Loucy (cell line): ENCODE data around the gene KRIT1.

ENCODE experiments used
- H2AFZ ChIP-seq: fragments of 200-600 bp; sonication (generic); 2 replicates; pipeline ENCODE4 v1.6.0; 2016; ENCODE audit warnings: antibody characterized with exemption, mild to moderate bottlenecking, low read length, moderate library complexity
- H3F3A ChIP-seq: fragments of 200-600 bp; 2 replicates; pipeline ENCODE4 v1.6.0; 2016; ENCODE audit warnings: antibody characterized with exemption, low read depth, mild to moderate bottlenecking
- H3K27me3 ChIP-seq: fragments of 200-600 bp; sonication (generic); 2 replicates; pipeline ENCODE4 v1.6.1; 2014; ENCODE audit warnings: low read length, mild to moderate bottlenecking; ENCODE audit not compliant: insufficient read depth, poor library complexity, severe bottlenecking
- H3K36me3 ChIP-seq: fragments of 200-600 bp; sonication (generic); 2 replicates; pipeline ENCODE4 v1.6.1; 2016; ENCODE audit warnings: low read length; ENCODE audit not compliant: insufficient read depth
- H3K4me1 ChIP-seq: fragments of 200-600 bp; sonication (generic); 2 replicates; pipeline ENCODE4 v1.5.1; 2014; ENCODE audit warnings: low read length, mild to moderate bottlenecking; ENCODE audit not compliant: insufficient read depth, poor library complexity, severe bottlenecking
- H3K4me2 ChIP-seq: fragments of 200-600 bp; sonication (generic); 2 replicates; pipeline ENCODE4 v1.6.0; 2014; ENCODE audit warnings: antibody characterized with exemption, low read length, low read depth, mild to moderate bottlenecking; ENCODE audit not compliant: poor library complexity, severe bottlenecking
- H3K4me3 ChIP-seq: fragments of 200-600 bp; sonication (generic); 2 replicates; pipeline ENCODE4 v1.5.1; 2014; ENCODE audit warnings: low read length, mild to moderate bottlenecking, mixed read lengths; ENCODE audit not compliant: poor library complexity, severe bottlenecking
- H3K79me2 ChIP-seq: fragments of 200-600 bp; sonication (generic); 2 replicates; pipeline ENCODE4 v1.6.1; 2014; ENCODE audit warnings: low read length; ENCODE audit not compliant: insufficient read depth
- H3K9ac ChIP-seq: fragments of 200-600 bp; sonication (generic); 2 replicates; pipeline ENCODE4 v1.6.0; 2014; ENCODE audit warnings: mild to moderate bottlenecking, low read depth, low read length, moderate library complexity; ENCODE audit not compliant: poor library complexity, severe bottlenecking
- H3K9me2 ChIP-seq: fragments of 200-600 bp; sonication (generic); replicated peaks from 2 replicates; pipeline ENCODE4 v1.6.1; 2016; ENCODE audit warnings: low read depth, low read length, mixed read lengths
- H3K9me3 ChIP-seq: fragments of 200-600 bp; sonication (generic); 2 replicates; pipeline ENCODE4 v1.6.1; 2014; ENCODE audit warnings: mild to moderate bottlenecking, antibody characterized with exemption, low read length, low read depth; ENCODE audit not compliant: insufficient read depth
- H4K20me1 ChIP-seq: fragments of 200-600 bp; sonication (generic); 2 replicates; pipeline ENCODE4 v1.6.0; 2014; ENCODE audit warnings: antibody characterized with exemption, low read length, mild to moderate bottlenecking; ENCODE audit not compliant: insufficient read depth, poor library complexity, severe bottlenecking
- EZH2phosphoT487 ChIP-seq: fragments of 200-600 bp; IDR thresholded peaks from 2 replicates; pipeline ENCODE4 v1.6.1; 2018; ENCODE audit warnings: antibody characterized with exemption, mild to moderate bottlenecking, moderate library complexity, borderline replicate concordance
- TF ChIP-seq, protein P1 (sequence below): fragments of 200-600 bp; sonication (generic); conservative IDR thresholded peaks from 2 replicates; pipeline ENCODE4 v1.5.1; 2014; ENCODE audit warnings: mild to moderate bottlenecking, antibody characterized with exemption, low read length

KRIT1 gene

DNA sequence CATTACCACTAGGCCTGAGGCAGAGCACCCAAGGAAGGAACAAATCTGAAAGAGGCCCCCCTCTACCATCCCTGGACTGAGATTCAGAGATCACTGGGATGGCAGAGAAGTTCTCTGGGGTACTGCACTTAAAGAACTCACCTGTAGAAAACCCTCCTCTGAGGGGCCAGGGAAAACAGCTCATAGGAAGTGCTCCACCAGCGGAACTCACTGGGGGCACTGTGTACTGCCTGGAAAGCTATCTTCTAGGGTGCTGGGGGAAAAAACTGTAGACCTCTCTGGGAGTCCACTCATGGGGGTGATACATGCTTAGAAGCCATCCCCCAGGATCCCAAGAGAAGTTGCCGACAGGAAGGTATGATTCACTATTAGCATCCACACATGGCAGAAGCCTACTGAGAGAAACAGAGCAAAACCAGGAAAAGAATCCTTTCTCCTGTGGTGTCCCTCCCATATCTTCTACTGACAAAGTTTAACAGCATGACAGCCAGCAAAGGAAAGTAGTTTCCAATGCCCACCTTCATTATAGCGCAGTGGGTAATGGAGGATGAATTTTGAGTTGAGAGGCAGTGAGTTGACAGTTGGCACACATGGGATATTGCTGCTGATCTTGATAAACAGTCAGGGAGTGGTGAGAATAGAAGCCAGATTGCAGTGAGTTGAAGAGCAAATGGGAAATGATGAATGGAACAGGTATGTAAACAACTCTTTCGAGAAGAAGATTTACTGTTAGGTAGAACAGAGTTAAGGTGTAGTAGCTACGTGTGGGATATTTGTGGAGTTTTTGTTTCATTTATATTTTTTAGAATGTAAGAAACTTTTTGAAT lies 20.9 kb upstream of the KRIT1 start:
- no peak overlapping the region for H3K4me2 ChIP-seq
- TF ChIP-seq EZH2phosphoT487: no peak
- TF ChIP-seq, protein P1, sequence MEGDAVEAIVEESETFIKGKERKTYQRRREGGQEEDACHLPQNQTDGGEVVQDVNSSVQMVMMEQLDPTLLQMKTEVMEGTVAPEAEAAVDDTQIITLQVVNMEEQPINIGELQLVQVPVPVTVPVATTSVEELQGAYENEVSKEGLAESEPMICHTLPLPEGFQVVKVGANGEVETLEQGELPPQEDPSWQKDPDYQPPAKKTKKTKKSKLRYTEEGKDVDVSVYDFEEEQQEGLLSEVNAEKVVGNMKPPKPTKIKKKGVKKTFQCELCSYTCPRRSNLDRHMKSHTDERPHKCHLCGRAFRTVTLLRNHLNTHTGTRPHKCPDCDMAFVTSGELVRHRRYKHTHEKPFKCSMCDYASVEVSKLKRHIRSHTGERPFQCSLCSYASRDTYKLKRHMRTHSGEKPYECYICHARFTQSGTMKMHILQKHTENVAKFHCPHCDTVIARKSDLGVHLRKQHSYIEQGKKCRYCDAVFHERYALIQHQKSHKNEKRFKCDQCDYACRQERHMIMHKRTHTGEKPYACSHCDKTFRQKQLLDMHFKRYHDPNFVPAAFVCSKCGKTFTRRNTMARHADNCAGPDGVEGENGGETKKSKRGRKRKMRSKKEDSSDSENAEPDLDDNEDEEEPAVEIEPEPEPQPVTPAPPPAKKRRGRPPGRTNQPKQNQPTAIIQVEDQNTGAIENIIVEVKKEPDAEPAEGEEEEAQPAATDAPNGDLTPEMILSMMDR: no peak
- no peaks in the 10 kb centered on the region for H3K27me3 ChIP-seq
- peaks cover 11% of the 10 kb centered on the region for H3K9me3 ChIP-seq
- peaks cover 8% of the 10 kb centered on the region for H4K20me1 ChIP-seq
- no peak overlapping the region for H2AFZ ChIP-seq
- H3F3A ChIP-seq: no peaks in the 10 kb centered on the region
- H3K79me2 ChIP-seq: peaks cover 71% of the 10 kb centered on the region
- no peaks in the 10 kb centered on the region for H3K9me2 ChIP-seq
- H3K4me3 ChIP-seq: no peak overlapping the region
- H3K4me1 ChIP-seq: no peaks in the 10 kb centered on the region
- no peak overlapping the region for H3K9ac ChIP-seq
- no peaks in the 10 kb centered on the region for H3K36me3 ChIP-seq

DNA sequence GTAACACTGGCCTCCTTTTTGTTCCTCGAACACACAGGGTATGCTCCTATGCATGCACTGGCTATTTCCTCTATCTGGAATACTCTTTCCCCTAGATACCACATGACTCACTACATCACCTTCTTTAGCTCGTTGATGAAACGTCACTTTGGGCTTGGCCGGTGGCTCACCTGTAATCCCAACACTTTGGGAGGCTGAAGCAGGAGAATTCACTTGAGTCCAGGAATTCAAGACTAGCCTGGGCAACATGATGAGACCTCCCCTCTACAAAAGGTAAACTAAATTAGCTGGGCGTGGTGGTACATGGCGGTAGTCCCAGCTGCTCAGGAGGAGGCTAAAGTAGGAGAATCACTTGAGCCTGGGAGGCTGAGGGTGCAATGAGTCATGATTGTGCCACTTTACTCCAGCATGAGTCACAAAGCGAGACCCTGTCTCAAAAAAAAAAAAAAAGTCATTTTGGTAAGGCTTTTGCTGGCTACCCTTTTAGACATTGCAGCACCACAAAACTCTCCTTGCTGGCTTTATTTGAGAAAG lies 14.6 kb upstream of the KRIT1 start:
- no peak overlapping the region for H2AFZ ChIP-seq

DNA sequence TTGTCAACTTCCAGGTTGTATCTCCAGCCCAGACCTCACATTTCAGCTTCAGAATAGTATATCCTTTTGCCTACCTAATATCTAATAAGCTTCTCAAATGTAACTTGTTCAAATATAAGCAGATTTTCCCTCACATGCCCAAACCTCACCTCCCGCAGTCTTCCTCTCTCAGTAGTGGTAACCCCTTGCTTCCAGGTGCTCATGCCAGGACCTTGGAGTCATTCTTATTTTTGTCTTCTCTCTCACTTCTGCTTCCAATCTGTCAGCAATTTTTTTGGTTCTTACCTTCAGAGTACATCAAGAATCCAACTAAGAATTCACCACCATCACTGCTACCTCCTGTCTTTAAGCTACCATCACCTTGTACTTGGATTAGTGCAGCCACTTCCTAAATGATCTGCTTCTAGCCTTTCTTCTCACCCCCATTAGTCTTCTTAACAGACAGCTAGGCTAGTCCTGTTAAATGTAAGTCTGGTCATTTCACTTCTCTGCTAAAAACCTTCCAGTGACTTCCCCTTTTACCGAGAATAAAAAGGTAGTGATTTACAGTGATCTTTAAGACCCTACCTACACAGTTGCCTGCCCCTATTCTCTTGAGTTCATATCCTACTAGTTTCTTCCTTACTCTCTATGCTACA lies 14.0 kb upstream of the KRIT1 start:
- Histone ChIP-seq H3K9me3 (peaks cover 11% of the 10 kb centered on the region), H3K36me3 (peaks cover 5% of the 10 kb centered on the region; the same call in 1 of the 2 replicates), H3K4me2 (no peak overlapping the region), H3K9me2 (no peaks in the 10 kb centered on the region), H3K4me1 (no peaks in the 10 kb centered on the region), H3K9ac (no peak overlapping the region), H4K20me1 (peaks cover 5% of the 10 kb centered on the region), H3F3A (no peaks in the 10 kb centered on the region), H2AFZ (no peak overlapping the region), H3K27me3 (no peaks in the 10 kb centered on the region), H3K4me3 (no peak overlapping the region), H3K79me2 (peaks cover 86% of the 10 kb centered on the region)
- no peak for TF ChIP-seq EZH2phosphoT487
- TF ChIP-seq, protein P1: no peak

More for the DNA sequence above, 14.6 kb upstream of the KRIT1 start:
- H3K36me3 ChIP-seq: peaks cover 5% of the 10 kb centered on the region; the same call in 1 of the 2 replicates
- no peaks in the 10 kb centered on the region for H3K27me3 ChIP-seq
- H3K9ac ChIP-seq: no peak overlapping the region
- H3K4me2 ChIP-seq: no peak overlapping the region
- TF ChIP-seq, protein P1: no peak
- no peak for TF ChIP-seq EZH2phosphoT487
- H4K20me1 ChIP-seq: peaks cover 5% of the 10 kb centered on the region
- H3K9me2 ChIP-seq: no peaks in the 10 kb centered on the region
- H3K4me3 ChIP-seq: no peak overlapping the region
- H3K79me2 ChIP-seq: peaks cover 85% of the 10 kb centered on the region
- peaks cover 11% of the 10 kb centered on the region for H3K9me3 ChIP-seq
- H3K4me1 ChIP-seq: no peaks in the 10 kb centered on the region
- no peaks in the 10 kb centered on the region for H3F3A ChIP-seq
